Stomach (tissue), 9 donors: ENCODE results near the gene FCHSD2. TPM values are rescaled to one million over a fixed set of nuclear protein-coding genes. Genes with fewer than 3 reads are reported as not detected.

Source experiments
- DNase-seq, 2 donors: peaks; one replicate each; pipeline versions ENCODE4 v3.0.0 to v3.0.0-alpha.2; 2013 to 2019
- H3K27ac ChIP-seq, 5 donors: fragments of 200-600 bp in 4 of 5; sonication (generic) in 4 of 5; one replicate each; pipeline ENCODE4 v1.5.1; 2013 to 2019; ENCODE audit warnings: mild to moderate bottlenecking in 1 of 5, moderate library complexity in 1 of 5
- H3K27me3 ChIP-seq, 3 donors: fragments of 200-600 bp; sonication (generic); one replicate each; pipeline ENCODE4 v1.5.1; 2017 to 2019; ENCODE audit warnings: mixed run types in 1 of 3
- H3K36me3 ChIP-seq, 4 donors: fragments of 200-600 bp; sonication (generic); 1 replicate in 3 of 4; 2 replicates in 1 of 4; pipeline ENCODE4 v1.5.1; 2016 to 2019
- H3K4me1 ChIP-seq, 4 donors: fragments of 200-600 bp; sonication (generic); one replicate each; pipeline ENCODE4 v1.5.1; 2016 to 2019
- H3K4me3 ChIP-seq, 4 donors: fragments of 200-600 bp; sonication (generic) in 3 of 4; one replicate each; pipeline ENCODE4 v1.5.1; 2016 to 2019; ENCODE audit warnings: mild to moderate bottlenecking in 1 of 4
- H3K9me3 ChIP-seq, 4 donors: fragments of 200-600 bp; sonication (generic); one replicate each; pipeline ENCODE4 v1.5.1; 2016 to 2019
- EP300 ChIP-seq: sonication (generic); formaldehyde crosslinking; IDR thresholded peaks from one replicate; pipeline ENCODE4 v1.6.1; 2017; ENCODE audit warnings: antibody characterized with exemption
- POLR2A ChIP-seq, 4 donors: fragments of 450-650 bp; IDR thresholded peaks; one replicate each; pipeline ENCODE4 v1.6.1; 2016; ENCODE audit warnings: antibody characterized with exemption in 4 of 4, control low read depth in 2 of 4, mild to moderate bottlenecking in 1 of 4, moderate library complexity in 1 of 4
- POLR2AphosphoS5 ChIP-seq, 3 donors: sonication (generic); formaldehyde crosslinking; IDR thresholded peaks; one replicate each; pipeline ENCODE4 v1.6.1; 2016; ENCODE audit warnings: antibody characterized with exemption in 3 of 3
- WGBS, 5 donors: extraction: QIAGEN DNeasy Blood & Tissue Kit in 3 of 5; methylation state at CpG; one replicate each; pipeline versions ENCODE4 v1.1.5 to v1.1.7; 2013 to 2018; 5-methylcytosine and 5-hydroxymethylcytosine counted together
- intact Hi-C: fragments of 100-400 bp; cut with DNase I; formaldehyde crosslinking; loops from one replicate; pipeline ENCODE4 v1.15.1; 2023; ENCODE audit warnings: low total_unique reads
- polyA plus RNA-seq, 3 donors: library from polyadenylated mRNA; stranded (reverse); fragments of 200-250 nt; gene quantifications; one replicate each; pipeline ENCODE4 v1.2.3, GENCODE V29; 2013
- total RNA-seq, 5 donors: library from RNA; depleted of rRNA; stranded (reverse); fragments of >200 nt; gene quantifications; one replicate each; pipeline versions ENCODE4 v1.1.0 to v1.2.3, GENCODE V29; 2014 to 2016
- TF ChIP-seq, protein P1 (sequence below), 7 experiments: fragments of 450-650 bp in 4 of 7; fragments of 200-600 bp in 3 of 7; sonication (generic) in 3 of 7; IDR thresholded peaks; one replicate each; pipeline ENCODE4 v1.5.1; 2016 to 2019; ENCODE audit warnings: antibody characterized with exemption in 7 of 7, control low read depth in 2 of 7, mild to moderate bottlenecking in 1 of 7
- donor health status: healthy with polysubstance abuse.
- donor health status: Bipolar disorder and iron deficiency.
- donor health status: healthy.

FCHSD2 gene
- total and polyA plus RNA-seq, 8 donors = 5.7 to 64.3 (median 15.9) TPM

DNA sequence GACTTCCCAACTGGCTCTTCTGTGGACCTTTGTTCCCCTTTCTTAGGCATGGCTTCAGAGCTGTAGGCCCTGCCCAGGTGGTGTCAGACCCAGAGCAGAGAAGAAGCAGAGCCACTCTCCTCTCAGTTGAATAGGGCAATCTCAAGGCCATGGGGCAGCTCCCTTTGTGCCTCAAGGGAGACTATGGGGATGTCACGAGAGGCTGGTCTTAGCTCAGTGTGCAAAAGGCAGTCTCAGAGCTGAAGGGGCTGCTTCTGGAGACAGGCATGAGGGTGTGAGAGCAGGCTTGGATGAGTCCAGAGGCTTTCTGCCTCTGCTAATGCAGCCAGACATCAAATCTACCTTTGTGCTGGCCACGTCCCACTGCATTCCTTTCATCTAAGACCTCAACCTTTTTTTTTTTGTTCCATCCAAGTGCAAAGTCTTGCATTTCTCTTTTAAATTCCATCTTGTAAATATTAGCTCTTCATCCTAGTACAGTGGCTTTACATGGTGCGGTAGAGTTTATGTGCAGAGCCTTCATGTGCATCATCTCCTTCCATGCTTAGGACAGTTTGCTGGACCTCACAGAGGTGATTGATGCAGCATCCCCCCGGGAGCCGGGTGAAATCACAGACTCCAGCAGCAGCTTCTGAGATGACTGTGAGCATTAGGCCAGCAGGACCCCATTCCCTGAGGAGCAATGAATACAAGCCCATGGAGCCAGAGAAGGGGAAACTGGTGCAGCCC lies 34.2 kb upstream of the FCHSD2 start:
- H3K27ac ChIP-seq = peak overlapping the region; percentile 0 to 73 (median 41)
- intact Hi-C loops = loop anchor here (5.0 kb wide), 1 partner anchor 344 kb away; no protein-coding TSS in a partner anchor
- TF ChIP-seq POLR2A (IDR thresholded peaks at IDR 0.05) (no peak), EP300 (no peak), POLR2AphosphoS5 (IDR thresholded peaks at IDR 0.05) (no peak)
- TF ChIP-seq, protein P1, sequence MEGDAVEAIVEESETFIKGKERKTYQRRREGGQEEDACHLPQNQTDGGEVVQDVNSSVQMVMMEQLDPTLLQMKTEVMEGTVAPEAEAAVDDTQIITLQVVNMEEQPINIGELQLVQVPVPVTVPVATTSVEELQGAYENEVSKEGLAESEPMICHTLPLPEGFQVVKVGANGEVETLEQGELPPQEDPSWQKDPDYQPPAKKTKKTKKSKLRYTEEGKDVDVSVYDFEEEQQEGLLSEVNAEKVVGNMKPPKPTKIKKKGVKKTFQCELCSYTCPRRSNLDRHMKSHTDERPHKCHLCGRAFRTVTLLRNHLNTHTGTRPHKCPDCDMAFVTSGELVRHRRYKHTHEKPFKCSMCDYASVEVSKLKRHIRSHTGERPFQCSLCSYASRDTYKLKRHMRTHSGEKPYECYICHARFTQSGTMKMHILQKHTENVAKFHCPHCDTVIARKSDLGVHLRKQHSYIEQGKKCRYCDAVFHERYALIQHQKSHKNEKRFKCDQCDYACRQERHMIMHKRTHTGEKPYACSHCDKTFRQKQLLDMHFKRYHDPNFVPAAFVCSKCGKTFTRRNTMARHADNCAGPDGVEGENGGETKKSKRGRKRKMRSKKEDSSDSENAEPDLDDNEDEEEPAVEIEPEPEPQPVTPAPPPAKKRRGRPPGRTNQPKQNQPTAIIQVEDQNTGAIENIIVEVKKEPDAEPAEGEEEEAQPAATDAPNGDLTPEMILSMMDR (IDR thresholded peaks at IDR 0.05) = no peak
- no peak overlapping the region for H3K4me3 ChIP-seq
- no peaks in the 10 kb centered on the region for H3K27me3 ChIP-seq
- WGBS, 5 donors = 80 to 89% (median 88%) methylated on average over 5 of the region's 5 CpGs
- no peaks in the 10 kb centered on the region for H3K9me3 ChIP-seq
- no peak for DNase-seq
- no peaks in the 10 kb centered on the region for H3K36me3 ChIP-seq
- H3K4me1 ChIP-seq = peaks cover 5 to 46% (median 20%) of the 10 kb centered on the region in 4 donors

DNA sequence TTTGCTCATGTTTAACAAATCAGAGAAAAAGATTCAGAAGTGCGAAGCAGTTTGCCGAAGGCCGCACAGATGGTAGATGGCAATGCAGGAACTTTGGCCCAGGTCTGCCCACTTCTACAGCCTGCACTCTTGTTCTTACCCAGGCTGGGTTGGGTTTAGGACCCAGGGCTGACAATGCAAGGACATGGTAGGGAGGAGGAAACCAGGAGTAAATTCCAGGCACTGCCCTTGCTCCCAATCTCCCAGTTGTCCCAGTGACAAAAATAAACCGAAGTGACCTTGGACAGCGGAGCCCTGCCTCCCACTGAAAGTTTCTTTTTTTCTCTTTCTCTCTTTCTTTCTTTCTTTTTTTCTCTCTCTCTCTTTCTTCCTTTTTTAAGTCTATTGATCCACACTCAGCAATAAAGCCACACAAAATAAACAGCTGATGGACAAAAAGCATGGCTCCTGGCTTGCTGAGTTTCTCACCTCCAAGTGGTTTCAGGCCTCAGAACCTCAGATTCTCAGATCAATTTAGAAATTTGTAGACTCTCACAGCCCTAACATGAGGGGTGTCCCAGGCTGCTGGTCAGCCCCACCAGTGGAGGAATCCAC lies 33.5 kb upstream of the FCHSD2 start:
- intact Hi-C loops = loop anchor here (5.0 kb wide), 1 partner anchor 343 kb away; no protein-coding TSS in a partner anchor
- Histone ChIP-seq H3K27ac (peak overlapping the region in 4 of 5 donors; percentile 0 to 60 (median 28)), H3K36me3 (no peaks in the 10 kb centered on the region), H3K9me3 (no peaks in the 10 kb centered on the region), H3K4me1 (peaks cover 5 to 46% (median 20%) of the 10 kb centered on the region in 4 donors), H3K27me3 (no peaks in the 10 kb centered on the region), H3K4me3 (no peak overlapping the region)
- 64 to 69% (median 66%) methylated on average over 5 of the region's 5 CpGs for WGBS, 5 donors
- TF ChIP-seq, protein P1 (IDR thresholded peaks at IDR 0.05) = no peak
- TF ChIP-seq POLR2AphosphoS5 (IDR thresholded peaks at IDR 0.05) = no peak
- TF ChIP-seq EP300 = no peak
- TF ChIP-seq POLR2A (IDR thresholded peaks at IDR 0.05) = no peak
- peak in 1 of 2 donors; percentile 61 for DNase-seq

DNA sequence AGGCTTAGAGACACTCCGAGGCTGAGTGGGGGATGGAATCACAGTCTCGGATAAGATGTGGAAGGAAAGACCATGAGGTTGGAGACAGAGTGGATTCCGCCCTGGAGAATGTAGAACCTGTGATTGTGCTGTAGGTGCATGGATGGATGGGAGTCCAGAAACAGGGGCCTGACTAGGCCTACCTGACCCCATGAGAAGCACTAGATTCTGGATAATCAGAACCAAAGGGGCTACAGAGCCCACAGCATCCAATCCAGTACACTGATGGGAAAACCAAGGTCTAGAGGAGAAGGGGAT lies 32.3 kb upstream of the FCHSD2 start:
- Histone ChIP-seq H3K27ac (peak overlapping the region in 1 of 5 donors; percentile 9), H3K4me1 (peaks cover 5 to 46% (median 20%) of the 10 kb centered on the region in 4 donors), H3K4me3 (no peak overlapping the region), H3K36me3 (no peaks in the 10 kb centered on the region), H3K27me3 (no peaks in the 10 kb centered on the region), H3K9me3 (no peaks in the 10 kb centered on the region)
- TF ChIP-seq POLR2A (IDR thresholded peaks at IDR 0.05) (no peak), POLR2AphosphoS5 (IDR thresholded peaks at IDR 0.05) (no peak), EP300 (no peak)
- TF ChIP-seq, protein P1 (IDR thresholded peaks at IDR 0.05) = no peak
- WGBS, 5 donors = 91 to 94% (median 94%) methylated on average over 3 of the region's 3 CpGs
- no peak for DNase-seq
- intact Hi-C loops = loop anchor here (5.0 kb wide), 1 partner anchor 247 kb away; no protein-coding TSS in a partner anchor

DNA sequence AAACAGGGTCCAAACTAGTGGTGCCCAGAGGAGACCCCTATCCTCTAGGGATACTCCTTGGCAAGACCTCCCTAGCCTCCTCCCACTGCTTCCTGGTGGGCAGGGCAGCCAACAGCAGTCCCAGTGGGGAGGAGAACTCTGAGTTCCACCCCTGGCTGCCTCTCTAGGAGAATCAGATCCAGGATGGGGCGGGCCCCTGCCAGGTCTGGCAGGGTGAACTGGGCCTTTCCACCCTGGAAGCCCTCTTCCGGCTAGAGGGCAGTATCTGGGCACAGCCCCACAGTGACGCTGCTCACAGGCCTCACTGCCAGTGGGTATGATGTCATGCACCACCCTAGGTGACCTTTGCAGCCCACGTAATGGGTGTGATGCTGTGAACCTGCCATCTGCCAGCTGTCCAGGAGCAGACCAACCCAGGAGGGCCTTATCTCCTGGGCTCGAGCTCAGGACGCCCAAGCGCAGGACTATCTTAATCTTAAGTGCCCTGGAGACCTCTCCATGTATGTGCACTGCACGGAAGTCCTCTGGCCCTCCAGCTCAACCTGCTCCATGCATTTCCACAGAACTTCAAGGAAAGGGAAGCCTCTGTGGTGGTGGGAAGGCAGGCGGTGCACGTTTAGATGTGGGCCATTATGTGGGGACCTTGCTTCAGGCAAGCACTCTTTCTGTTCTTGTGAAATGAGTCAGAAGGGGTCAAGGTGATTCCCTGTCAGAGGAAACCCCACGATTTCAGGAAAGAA lies 31.8 kb upstream of the FCHSD2 start:
- Histone ChIP-seq H3K9me3 (no peaks in the 10 kb centered on the region), H3K4me1 (peaks cover 5 to 46% (median 20%) of the 10 kb centered on the region in 4 donors), H3K4me3 (no peak overlapping the region), H3K36me3 (no peaks in the 10 kb centered on the region), H3K27me3 (no peaks in the 10 kb centered on the region), H3K27ac (peak overlapping the region in 2 of 5 donors; percentile 8 to 9)
- TF ChIP-seq POLR2AphosphoS5 (IDR thresholded peaks at IDR 0.05) = peak in 1 of 3 donors; percentile 13
- TF ChIP-seq EP300 = no peak
- TF ChIP-seq, protein P1 (IDR thresholded peaks at IDR 0.05) = no peak
- WGBS, 5 donors = 53 to 75% (median 62%) methylated on average over 8 to 11 of the region's 11 CpGs
- DNase-seq = peak in 1 of 2 donors; percentile 56
- intact Hi-C loops = loop anchor here (5.0 kb wide), 1 partner anchor 247 kb away; no protein-coding TSS in a partner anchor
